ENCODE data around the gene GNAO1. TPM values are rescaled to one million over a fixed set of nuclear protein-coding genes. Genes with fewer than 3 reads are reported as not detected.
A peak's percentile ranks its signal among the peaks of the same experiment; 100 is the strongest.

Gene GNAO1
- total and polyA plus RNA-seq, 2 of the 13 experiments (the other 11 are each of a cell fraction or from before 2014, with no cell fraction given), result not detected

DNA sequence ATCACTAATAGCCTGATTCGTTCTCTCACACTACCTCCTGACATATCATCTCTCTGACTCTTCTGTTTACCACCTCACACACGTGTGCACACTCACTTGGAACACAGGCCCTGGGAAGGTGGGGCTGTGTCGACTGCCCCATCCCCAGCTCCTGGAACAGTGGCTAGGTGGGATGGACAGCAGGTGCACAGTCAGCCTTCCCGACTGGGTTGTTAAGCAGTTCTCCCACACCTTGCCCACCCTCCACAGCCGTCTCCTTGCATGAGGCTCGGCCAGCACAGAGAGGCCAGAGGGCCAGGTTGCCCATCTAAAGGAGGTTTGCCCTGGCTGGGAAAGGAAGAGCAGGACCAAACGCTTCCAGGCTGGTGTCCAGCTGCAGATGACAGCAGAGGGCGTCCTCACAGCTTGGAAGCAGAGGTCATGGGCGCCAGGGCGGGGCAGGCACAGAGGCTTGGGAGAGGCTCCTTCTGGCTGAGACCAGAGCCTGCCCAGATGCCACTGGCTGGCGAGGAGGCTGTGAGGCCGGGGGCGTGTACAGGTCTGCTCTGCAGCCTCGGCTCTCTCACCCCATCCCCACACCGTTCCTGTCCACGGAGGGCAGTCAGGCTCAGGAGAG is 141.3 kb downstream of the GNAO1 start (continued):
- TF ChIP-seq ZNF382 (CRISPR knock-in tag; IDR thresholded peaks at IDR 0.05; ENCODE audit: borderline replicate concordance) (no peak), CBX5 (CRISPR knock-in tag; IDR thresholded peaks at IDR 0.05; ENCODE audit: borderline replicate concordance) (peak; percentile 53; the same call in 1 of the 2 replicates), ZNF556 (CRISPR knock-in tag; IDR thresholded peaks at IDR 0.05; ENCODE audit: borderline replicate concordance) (no peak; the same call in 1 of the 2 replicates), ZNF460 (CRISPR knock-in tag; IDR thresholded peaks at IDR 0.05; ENCODE audit: borderline replicate concordance) (no peak), MAZ (IDR thresholded peaks at IDR 0.05; ENCODE audit: borderline replicate concordance, low read depth, low read length) (peak; percentile 85; the same call in 1 of the 2 replicates), MAZ (CRISPR knock-in tag; IDR thresholded peaks at IDR 0.05; ENCODE audit: low read depth) (peak; percentile 79; the same call in 1 of the 2 replicates), PHF20 (CRISPR knock-in tag; IDR thresholded peaks at IDR 0.05) (no peak), MED8 (CRISPR knock-in tag; IDR thresholded peaks at IDR 0.05; ENCODE audit: insufficient replicate concordance) (no peak), ZBTB7B (CRISPR knock-in tag; IDR thresholded peaks at IDR 0.05) (no peak), CENPX (CRISPR knock-in tag; IDR thresholded peaks at IDR 0.05) (no peak), ZZZ3 (CRISPR knock-in tag; IDR thresholded peaks at IDR 0.05; ENCODE audit: borderline replicate concordance) (no peak), ZSCAN25 (CRISPR knock-in tag; IDR thresholded peaks at IDR 0.05) (peak; percentile 77; the same call in 1 of the 2 replicates), ETV6 (CRISPR knock-in tag; conservative IDR thresholded peaks at IDR 0.05) (no peak), ZNF562 (CRISPR knock-in tag; IDR thresholded peaks at IDR 0.05; ENCODE audit: borderline replicate concordance) (no peak), ZNF335 (CRISPR knock-in tag; IDR thresholded peaks at IDR 0.05) (no peak), PAX8 (CRISPR knock-in tag; IDR thresholded peaks at IDR 0.05; ENCODE audit: borderline replicate concordance) (no peak), SRSF1 (optimal IDR thresholded peaks at IDR 0.05; ENCODE audit: low read depth, low read length) (no peak), SP1 (IDR thresholded peaks at IDR 0.05) (no peak), SP1 (CRISPR knock-in tag; IDR thresholded peaks at IDR 0.05) (peak; percentile 55; the same call in 1 of the 2 replicates), ZNF136 (CRISPR knock-in tag; IDR thresholded peaks at IDR 0.05; ENCODE audit: low read depth) (0 out of 2 replicates have a peak, but pooled peaks have one; percentile 51), RXRA (CRISPR knock-in tag; IDR thresholded peaks at IDR 0.05) (peak; percentile 52; the same call in 1 of the 2 replicates)
- TF ChIP-seq, protein P1, sequence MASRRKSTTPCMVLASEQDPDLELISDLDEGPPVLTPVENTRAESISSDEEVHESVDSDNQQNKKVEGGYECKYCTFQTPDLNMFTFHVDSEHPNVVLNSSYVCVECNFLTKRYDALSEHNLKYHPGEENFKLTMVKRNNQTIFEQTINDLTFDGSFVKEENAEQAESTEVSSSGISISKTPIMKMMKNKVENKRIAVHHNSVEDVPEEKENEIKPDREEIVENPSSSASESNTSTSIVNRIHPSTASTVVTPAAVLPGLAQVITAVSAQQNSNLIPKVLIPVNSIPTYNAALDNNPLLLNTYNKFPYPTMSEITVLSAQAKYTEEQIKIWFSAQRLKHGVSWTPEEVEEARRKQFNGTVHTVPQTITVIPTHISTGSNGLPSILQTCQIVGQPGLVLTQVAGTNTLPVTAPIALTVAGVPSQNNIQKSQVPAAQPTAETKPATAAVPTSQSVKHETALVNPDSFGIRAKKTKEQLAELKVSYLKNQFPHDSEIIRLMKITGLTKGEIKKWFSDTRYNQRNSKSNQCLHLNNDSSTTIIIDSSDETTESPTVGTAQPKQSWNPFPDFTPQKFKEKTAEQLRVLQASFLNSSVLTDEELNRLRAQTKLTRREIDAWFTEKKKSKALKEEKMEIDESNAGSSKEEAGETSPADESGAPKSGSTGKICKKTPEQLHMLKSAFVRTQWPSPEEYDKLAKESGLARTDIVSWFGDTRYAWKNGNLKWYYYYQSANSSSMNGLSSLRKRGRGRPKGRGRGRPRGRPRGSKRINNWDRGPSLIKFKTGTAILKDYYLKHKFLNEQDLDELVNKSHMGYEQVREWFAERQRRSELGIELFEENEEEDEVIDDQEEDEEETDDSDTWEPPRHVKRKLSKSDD (CRISPR knock-in tag; IDR thresholded peaks at IDR 0.05; ENCODE audit: low read depth), result no peak
- TF ChIP-seq, protein P2, sequence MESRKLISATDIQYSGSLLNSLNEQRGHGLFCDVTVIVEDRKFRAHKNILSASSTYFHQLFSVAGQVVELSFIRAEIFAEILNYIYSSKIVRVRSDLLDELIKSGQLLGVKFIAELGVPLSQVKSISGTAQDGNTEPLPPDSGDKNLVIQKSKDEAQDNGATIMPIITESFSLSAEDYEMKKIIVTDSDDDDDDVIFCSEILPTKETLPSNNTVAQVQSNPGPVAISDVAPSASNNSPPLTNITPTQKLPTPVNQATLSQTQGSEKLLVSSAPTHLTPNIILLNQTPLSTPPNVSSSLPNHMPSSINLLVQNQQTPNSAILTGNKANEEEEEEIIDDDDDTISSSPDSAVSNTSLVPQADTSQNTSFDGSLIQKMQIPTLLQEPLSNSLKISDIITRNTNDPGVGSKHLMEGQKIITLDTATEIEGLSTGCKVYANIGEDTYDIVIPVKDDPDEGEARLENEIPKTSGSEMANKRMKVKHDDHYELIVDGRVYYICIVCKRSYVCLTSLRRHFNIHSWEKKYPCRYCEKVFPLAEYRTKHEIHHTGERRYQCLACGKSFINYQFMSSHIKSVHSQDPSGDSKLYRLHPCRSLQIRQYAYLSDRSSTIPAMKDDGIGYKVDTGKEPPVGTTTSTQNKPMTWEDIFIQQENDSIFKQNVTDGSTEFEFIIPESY (CRISPR knock-in tag; IDR thresholded peaks at IDR 0.05), result no peak
- TF ChIP-seq, protein P3, sequence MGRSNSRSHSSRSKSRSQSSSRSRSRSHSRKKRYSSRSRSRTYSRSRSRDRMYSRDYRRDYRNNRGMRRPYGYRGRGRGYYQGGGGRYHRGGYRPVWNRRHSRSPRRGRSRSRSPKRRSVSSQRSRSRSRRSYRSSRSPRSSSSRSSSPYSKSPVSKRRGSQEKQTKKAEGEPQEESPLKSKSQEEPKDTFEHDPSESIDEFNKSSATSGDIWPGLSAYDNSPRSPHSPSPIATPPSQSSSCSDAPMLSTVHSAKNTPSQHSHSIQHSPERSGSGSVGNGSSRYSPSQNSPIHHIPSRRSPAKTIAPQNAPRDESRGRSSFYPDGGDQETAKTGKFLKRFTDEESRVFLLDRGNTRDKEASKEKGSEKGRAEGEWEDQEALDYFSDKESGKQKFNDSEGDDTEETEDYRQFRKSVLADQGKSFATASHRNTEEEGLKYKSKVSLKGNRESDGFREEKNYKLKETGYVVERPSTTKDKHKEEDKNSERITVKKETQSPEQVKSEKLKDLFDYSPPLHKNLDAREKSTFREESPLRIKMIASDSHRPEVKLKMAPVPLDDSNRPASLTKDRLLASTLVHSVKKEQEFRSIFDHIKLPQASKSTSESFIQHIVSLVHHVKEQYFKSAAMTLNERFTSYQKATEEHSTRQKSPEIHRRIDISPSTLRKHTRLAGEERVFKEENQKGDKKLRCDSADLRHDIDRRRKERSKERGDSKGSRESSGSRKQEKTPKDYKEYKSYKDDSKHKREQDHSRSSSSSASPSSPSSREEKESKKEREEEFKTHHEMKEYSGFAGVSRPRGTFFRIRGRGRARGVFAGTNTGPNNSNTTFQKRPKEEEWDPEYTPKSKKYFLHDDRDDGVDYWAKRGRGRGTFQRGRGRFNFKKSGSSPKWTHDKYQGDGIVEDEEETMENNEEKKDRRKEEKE (IDR thresholded peaks at IDR 0.05), result no peak

Measured in HepG2 (cell line).